ENCODE measurements around the gene UNC13C.

Gene UNC13C

DNA sequence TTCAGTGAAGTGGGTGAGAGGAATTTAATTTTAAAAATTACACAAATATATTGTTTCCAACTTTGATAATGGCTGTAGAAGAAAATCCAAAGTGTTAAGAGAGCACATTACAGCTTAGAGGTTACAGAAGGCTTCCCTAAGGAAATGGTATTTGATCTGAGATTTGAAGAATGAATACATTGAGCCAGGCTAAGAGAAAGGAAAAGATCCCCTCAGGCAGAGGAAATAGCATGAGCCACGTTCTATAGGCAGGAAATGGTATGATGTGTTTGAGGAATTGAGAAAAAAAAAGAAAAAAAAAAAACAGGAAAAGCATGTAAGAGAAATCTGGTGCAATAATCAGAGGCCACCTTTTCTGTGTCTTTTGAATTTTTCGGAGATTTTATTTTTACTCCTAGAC, 48.6 kb downstream of the UNC13C start:
- no peak for DNase-seq

DNA sequence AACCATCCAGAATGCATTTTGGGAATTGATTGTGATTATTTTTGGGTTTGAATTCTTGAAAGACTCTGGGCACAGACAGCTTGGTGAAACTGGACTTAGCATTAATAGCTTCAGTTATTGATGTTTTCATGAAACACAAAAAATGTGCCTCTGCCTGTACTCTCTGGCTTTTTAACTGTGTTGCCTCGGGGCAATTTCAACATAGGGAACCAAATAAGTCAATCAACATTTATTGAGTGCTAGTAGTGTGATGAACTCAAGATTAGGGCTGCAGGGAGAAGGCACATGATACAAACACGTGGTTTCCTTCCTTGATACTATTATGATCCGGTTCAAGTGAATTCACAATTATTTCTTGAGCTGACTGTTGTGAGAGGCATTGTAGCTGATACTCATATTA, 50.8 kb downstream of the UNC13C start:
- no peak for DNase-seq

DNA sequence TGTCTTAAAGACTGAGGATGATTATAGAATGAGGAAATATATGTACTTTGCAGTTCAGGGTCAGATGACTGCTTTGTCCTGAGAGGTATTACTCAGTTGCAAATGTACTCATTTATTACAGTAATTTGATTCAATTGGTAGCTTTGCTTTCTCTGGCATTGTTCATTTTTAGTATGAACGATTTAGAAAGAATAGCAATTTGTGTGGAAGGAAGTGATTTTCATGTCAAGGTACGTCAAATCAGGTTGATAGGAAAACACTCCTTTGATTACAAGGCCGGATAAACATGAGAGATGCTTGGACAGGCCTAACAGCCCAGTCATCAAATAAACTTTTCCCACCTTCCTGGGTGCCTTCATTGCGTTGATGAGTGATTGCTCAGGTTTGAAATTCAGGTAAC, 53.8 kb downstream of the UNC13C start:
- DNase-seq = no peak

DNA sequence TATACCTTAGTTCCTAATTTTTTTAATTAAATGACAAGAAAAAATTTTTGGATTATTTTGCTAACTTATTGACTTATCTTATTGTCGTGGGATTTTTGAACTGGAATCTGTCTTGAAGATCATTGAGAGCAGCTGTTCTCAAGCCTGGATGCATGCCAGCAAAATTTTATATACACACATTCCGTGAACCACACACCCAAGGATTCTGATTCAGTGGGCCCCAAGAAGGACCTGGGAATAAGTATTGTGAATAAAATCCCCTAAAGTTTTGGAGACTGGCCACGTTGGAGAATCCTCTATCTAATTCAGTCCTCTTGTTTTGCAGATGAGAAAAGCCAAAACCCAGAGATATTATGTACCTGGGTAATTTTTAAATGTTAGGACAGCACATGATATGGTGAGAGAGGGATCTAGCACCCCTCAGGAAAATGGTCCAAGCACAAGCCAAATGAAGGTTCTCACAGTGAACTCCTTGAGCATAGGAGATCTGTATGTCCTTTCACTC, 55.2 kb downstream of the UNC13C start:
- no peak for DNase-seq

DNA sequence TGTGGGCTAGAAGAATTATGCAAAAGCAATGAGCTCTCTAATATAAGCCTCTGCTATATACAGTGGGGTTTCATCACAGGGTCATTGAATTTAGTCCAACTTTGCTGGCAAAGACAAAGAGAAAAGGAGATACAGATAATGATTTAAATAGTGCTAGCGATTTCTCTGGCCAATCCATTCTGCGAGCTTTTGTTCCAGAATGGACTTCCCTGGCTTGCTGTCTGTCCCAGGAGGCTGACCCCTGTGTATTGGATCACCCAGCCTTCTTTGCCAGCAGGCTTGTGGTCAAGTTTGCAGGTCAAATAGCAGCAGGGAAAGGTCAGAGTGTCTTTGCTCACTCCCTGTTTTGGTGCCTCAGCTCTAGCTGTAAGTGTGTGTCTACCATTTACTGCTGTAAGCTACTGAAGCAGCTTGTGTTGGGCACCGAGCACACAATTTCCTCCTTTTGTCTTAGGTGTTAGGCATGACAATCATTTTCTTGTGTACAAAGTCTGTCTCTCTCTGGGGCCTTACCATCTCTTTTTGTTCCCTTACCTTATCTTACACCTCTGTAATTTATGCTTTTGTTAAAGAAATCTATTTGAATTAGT, 55.7 kb downstream of the UNC13C start:
- no peak for DNase-seq

DNA sequence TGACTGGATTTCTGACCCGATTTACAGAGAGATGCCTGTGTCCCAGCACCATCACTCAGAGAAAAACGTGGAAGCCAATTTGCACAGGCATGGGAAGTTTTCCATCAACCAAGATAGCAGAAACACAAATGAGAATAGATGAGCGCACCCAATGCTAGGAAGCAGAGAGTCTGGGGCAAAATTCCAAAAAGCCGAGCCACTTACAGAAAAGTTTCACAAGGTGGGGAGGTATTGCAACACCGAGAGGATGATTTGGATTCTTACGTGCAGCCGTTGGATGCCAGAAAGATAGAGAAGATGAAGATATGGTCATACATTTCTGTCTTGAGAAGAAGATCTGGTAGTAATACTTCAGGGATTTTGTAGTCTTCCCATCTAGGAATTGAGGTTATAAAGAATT, 57.4 kb downstream of the UNC13C start:
- DNase-seq = no peak

DNA sequence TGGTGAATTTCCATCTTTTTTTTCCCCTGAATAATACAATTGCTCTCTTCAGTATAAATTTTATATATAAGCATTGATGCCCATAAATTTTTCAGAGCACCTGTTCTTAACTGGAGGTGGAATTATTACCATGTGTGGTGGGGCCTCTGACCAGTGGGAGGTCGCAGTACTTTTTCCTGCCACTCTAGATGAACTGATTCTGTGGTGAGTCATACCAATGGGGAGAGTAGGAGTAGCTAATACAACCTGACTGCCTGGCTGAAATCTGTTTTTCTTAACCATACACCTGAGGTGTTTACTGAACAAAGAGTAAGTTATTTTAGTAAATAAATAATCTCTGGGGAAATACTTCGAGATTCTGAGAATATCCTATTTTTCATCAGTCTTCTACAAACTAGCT, 67.2 kb downstream of the UNC13C start:
- DNase-seq = no peak

DNA sequence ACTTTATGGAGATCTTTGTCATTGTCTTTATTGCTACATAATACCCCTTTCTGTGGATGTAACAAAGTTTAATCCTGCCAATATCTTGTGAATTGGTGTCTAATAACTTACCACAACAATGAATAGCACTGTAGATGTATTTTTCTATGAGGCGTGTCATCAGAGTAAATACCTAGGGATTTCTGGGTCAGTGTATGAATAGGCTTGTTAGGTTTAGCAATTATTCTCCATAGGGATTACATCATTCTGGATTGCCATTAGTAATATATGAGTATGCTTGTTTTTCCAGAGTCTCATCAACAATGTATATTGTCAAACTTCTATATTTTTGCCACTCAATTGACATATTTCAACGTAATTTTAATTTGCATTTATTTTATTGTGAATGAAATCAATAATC, 67.9 kb downstream of the UNC13C start:
- DNase-seq = no peak

DNA sequence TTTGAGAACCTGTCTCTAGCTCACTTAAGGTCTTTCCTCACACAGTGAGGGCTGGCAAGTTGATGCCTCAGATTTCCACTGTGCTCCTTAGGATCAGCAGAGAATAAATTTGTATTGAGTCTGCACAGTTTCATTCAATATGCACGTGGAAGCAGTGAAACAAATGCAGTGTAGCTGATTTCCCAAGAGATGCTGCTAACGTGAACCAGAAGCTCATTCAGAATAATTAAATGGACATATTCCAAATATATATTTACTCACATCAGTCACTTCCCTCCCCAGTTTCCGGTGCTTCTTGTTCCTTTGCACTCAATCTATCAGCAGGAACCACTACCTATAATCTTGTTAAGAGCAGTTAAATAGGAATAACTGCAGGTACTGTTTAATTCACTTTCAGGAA, 86.1 kb downstream of the UNC13C start:
- no peak for DNase-seq

DNA sequence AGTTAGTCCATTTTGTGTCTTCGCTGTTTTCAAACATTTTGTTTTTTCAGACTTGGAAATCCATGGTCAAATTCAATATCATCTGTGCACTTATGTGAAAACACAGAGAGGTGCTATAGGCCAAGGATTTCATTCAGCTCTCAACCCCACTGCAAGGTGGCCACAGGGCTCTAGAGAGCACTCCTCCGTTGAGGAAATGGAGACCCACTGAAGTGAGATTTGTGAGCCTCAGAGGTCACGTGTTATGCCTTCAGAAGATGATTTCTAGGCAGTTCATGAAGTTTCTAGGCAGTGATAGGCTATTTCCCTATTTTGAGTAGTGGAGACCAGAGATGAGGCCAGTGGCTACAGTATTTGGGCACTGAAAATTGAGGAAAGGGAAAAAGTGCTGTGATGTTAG, 88.2 kb downstream of the UNC13C start:
- no peak for DNase-seq

DNA sequence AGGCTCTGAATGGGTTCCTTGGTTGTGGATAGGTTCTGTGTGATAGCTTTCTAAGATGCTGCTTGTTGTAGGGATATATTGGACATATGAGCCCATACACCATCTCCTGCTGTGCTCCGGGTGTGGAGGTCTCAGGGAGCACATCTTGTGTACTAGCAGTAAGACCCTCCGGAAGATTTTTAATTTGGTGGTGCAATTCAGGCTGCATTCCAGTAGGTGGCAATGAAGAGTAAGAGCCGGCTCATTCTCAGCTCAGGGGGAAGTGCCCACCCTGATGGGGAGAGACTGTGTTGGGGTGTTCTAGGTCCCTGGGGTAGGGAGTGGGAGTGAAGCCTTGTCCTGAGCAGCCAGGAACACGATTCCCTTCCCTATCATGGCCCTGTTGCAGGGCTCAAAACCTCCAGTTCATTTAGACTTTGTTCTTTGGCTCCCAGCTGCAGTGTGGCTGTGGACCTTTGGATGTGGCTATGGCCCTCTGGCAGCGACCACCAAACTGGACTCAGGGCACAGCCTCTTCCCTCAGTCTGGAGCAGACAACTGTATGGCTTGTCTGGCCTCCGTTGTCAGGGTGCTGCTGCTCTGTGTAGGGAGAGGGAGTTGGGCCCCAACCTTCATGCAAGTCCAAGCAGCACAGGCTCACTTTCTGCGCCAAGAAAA, 104.7 kb downstream of the UNC13C start:
- peak; percentile 19 for DNase-seq

DNA sequence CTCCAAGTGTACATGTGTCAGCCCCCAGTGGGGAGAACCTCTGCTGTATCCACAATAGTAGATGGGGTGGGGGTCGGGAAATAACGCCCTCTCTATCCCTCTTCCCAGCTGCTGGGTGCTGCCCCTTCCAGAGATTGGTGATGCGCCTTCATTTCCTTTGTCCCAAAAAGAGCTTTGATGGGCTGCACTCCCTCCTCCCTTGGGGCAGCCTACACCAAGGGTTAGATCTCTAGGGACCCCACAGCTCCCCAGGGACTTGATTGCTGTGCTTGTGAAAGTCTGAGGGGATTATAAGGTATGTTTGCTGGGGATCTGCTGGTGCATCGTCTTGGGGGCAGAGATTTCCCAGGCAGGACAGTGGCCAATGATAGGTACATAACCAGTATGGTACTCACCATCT, 105.3 kb downstream of the UNC13C start:
- DNase-seq = no peak

DNA sequence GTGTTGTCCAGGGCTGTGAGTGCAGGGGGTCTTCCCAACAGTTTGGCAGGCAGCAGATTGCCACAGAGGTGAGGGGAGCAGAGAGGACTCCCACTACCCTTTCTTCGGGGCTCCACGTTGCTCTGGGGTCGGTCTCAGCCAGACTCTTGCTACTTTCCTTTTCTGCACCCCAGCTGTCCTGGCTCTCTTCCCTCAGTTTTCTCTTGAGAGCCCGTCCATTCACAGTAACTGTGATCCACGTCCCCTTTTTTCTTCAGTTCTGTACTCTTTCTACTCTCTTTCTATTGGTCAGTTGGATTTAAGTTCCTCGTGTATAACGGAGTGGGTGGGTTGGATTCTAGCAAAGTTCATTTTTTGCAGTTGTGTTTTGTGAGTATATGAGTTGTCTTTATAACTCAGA, 105.8 kb downstream of the UNC13C start:
- no peak for DNase-seq

DNA sequence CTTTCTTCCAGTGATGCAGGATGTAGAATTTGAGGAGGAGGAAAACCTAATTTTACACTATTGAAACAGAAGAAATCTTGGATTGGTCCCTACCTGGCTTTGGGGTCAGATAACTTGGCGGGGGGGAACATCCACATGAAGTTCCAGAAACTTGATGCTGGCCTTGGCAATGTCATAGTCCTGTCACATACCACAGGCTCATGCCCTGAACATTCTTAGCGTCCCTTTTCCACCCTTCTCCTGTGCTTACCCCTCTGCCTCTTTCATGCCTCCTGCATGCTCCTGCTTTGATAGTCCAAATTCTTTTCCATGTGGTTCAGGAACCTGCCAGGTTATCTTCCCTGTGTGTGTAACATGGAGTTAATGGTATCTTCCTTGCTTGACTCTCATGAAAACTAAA, 110.6 kb downstream of the UNC13C start:
- DNase-seq = no peak

DNA sequence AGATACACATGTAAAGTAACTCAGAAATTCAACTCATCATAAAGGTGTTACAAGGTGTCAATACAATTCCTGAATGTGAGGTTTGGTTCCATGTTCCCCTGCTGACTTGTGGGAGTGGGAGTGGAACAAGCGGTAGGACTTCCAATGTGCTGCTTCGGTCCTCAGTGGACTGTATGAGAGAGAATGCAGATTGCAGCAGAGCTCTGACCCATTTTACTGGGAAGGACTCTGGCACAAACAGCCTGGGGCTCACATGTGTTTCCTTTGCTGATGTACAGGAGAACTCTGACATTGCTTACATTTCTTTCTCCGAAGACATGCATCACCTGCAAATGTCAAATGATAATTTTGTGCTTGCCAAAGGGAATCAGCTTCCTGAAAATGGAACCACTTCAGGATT, 111.5 kb downstream of the UNC13C start:
- DNase-seq = no peak

DNA sequence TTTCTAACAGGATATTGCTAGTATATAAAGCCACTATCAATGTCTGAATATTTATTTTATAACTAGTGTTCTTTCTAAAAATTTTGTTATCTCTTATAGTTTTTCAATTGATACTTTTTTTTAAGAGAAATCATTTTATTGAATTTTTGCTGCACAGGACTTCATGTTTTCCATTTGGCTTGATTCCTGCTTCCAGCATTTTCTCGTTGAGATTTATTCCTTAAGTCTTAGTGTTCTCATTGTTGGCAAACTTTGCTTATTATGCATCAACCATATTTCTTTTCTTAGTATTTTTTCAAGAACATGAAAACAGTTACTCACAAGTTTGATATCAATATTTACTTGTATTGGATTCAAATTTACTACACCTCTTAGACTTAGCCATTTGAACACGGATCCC, 113.4 kb downstream of the UNC13C start:
- DNase-seq = no peak

DNA sequence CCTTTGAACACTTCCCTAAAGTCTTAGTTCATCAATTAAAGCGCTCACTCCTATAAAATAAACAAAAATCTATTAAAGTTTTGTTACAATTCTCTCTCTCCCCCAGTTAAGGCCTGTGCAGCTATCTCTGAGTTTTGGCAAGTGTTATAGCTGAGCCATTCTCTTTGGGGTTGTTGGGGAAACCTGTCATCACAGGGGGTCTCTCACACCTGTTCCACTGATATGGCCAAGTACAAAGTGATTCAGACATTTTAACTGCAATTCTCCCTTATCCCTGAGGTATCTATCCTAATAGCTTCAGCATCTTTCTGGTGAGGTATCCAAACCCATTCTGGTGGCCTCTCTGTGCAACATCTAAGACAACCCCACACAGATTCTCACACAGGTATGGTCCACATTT, 116.4 kb downstream of the UNC13C start:
- DNase-seq = no peak

DNA sequence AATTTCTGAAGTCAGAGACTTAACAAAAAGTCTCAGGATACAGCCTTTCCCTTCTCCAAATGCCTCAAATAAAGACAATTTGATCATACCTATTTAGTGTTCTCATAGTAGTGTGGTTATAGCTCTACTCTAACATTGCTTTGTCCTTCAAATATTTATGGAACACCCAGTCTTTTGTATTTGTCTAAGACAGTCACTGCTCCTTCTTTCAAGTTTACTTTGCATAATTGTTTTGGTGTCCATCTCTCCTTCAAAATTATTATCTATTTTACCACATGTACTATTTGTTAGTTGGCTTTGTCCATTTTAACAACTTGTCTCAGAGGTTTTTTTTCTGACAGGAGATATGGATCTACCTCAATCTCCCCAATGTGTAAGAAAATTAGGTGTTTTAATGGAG, 118.8 kb downstream of the UNC13C start:
- DNase-seq = no peak

DNA sequence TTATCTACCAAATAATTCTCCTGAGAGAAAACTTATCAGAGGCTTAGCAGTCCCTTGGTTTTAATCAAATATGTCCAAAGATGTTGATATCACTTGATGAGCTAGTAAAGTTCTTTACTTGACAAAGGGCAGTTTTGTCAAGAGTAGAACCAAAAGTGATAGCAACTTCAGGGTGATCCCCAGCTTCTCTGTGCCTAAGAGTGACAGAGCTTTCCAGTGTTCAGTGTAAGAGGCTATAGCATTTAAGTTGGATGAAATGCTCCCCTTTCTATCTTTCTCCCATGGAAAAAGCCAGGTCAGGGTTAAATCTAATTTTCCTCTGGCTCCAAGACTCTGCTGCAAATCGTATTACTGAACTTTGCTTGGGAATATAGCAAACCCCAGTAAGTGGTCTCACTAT, 120.8 kb downstream of the UNC13C start:
- no peak for DNase-seq

DNA sequence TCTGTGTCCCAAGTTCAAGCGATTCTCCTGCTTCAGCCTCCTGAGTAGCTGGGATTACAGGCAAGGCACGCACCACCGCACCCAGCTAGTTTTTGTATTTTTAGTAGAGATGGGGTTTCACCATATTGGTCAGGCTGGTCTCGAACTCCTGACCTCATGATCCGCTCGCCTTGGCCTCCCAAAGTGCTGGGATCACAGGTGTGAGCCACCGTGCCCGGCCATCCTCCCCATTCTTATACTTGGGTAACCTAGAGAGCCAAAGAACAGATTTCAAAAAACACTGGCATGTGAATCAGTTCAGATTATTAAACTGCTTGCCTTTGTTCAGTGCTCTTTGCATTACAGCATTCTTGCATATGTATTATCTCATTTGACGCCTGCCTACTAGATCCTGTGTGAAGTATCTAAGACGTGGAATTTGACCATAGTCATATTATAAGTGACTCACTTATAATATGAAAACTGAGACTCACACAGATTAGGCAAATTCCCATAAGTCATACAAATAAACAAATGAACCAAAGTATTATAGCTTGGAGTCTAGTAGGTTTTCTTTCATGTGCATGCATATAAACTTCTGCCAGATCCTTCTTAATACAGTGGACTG, 123.5 kb downstream of the UNC13C start:
- no peak for DNase-seq

DNA sequence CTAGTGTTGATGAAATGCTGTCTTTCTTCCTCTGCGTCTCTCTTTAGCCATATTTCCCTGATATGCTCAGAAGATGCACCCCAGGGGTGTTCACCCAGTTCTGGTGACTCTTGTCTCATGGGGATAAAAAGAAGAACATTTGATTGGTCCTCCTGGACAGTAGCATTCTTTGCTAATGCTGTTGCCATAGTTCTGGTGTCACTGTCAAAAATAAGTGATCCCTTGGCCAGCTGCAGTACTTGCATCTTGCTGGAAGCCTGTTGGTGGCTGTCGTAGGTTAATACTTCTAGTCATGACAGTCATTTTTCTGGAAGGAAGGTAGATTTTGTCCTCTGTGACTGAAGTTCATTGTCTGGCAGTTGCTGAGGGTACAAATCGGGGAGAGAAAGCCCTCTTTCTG, 124.5 kb downstream of the UNC13C start:
- DNase-seq = no peak

DNA sequence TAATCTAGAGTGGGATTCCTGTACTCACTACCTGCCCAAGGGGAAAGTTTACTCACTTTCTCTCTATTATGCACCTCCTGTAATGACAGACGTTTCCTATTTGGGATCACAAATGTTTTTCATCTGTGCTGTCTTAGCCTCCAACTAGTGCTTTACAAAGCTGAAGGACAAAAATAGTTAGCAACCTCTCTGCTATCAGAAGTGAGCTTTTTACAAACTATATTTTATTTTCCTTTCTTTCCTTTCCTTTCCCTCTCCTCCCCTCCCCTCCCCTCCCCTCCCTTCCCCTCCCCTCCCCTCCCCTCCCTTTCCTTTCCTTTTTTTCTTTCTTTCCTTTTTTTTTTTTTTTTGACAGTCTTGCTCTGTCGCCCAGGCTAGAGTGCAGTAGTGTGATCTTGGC, 130.8 kb downstream of the UNC13C start:
- no peak for DNase-seq

DNA sequence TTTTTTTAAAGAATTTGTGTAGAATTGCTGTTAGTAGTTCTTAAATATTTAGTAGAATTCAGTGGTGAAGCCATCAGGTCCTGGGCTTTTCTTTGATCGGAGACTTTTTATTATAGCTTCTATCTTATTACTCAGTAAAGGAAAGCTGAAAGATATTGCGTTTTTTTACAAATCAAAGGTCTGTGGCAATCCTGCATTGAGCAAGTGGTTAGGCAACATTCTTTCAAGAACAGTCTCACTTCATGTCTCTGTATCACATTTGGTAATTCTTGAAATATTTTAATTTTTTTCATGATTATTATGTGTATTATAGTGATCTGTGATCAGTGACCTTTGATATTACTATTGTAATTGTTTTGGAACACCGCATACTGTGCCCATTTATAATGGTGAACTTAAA, 140.8 kb downstream of the UNC13C start:
- DNase-seq = no peak

DNA sequence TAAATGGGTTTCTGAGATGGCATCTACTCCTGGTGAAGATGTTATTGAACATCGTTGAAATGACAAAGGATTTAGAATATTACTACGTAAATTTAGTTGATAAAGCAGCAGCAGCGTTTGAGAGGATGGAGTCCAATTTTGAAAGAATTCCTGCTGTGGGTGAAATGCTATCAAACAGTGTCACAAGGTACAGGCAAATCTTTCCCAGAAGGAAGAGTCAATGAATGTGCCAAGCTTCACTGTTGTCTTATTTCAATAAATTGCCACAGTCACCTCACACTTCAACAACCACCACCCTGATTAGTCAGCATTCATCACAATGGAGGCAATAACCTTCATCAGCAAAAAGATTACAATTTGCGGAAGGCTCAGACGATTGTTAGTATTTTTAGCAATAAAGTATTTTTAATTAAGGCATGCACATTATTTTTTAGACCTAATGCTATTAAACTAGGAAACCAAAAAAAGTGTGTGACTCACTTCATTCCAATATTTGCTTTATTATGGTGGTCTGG, 142.8 kb downstream of the UNC13C start:
- DNase-seq = no peak

DNA sequence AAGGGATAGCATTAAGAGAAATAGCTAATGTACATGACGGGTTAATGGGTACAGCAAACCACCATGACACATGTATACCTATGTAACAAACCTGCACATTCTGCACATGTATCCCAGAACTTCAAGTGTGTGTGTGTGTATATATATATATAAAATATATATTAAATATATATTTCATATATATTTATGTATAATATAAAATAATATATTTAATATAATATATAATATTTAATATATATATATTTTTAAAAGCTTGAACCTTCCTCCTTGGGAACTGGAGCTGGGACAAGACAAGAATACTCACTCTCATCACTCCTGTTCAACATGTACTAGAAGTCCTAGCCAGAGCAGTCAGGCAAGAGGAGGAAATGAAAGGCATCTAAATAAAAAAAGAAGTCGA, 149.3 kb downstream of the UNC13C start:
- DNase-seq = no peak
